DOHH2 (cell line): ENCODE data around the gene PRMT3.

Source experiments
- EZH2phosphoT487 ChIP-seq: fragments of 200-600 bp; sonication (generic); IDR thresholded peaks from 2 replicates; pipeline ENCODE4 v1.6.1; 2017; ENCODE audit warnings: borderline replicate concordance, mild to moderate bottlenecking, antibody characterized with exemption, low read length, moderate library complexity, mixed read lengths
- TF ChIP-seq, protein P1 (sequence below): fragments of 200-600 bp; sonication (generic); IDR thresholded peaks from one replicate; pipeline ENCODE4 v1.5.1; 2014; ENCODE audit warnings: antibody characterized with exemption, mild to moderate bottlenecking, low read depth, low read length; ENCODE audit not compliant: poor library complexity, severe bottlenecking

DNA sequence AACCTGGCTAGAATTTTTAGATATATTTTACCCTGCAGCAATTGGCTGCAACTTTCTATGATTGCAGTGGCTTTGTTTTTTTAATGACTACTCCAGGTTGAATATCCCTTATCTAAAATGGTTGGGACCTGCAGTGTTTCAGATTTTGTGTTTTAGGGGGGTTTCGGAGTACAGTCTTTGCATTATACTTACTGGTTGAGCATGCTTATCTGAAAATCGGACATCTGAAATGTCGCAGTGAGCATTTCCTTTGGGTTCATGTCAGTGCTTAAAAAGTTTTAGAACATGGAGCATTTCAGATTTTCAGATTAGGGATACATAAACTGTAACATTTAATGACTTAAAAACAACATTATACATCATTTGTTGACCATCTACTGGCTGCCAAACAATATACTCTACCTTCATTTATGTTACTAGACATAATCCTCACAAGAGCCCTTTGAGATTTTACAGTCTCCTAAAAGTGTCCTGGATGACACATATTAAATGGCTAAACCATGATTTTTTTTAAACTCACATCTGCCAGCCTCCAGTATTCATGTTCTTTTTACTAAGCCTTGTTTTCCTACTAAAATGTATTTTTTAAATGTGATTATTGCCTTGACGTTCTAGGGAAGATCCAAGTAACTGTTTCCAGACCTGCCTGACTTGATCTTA is 66.3 kb downstream of the PRMT3 start:
- TF ChIP-seq, protein P1, sequence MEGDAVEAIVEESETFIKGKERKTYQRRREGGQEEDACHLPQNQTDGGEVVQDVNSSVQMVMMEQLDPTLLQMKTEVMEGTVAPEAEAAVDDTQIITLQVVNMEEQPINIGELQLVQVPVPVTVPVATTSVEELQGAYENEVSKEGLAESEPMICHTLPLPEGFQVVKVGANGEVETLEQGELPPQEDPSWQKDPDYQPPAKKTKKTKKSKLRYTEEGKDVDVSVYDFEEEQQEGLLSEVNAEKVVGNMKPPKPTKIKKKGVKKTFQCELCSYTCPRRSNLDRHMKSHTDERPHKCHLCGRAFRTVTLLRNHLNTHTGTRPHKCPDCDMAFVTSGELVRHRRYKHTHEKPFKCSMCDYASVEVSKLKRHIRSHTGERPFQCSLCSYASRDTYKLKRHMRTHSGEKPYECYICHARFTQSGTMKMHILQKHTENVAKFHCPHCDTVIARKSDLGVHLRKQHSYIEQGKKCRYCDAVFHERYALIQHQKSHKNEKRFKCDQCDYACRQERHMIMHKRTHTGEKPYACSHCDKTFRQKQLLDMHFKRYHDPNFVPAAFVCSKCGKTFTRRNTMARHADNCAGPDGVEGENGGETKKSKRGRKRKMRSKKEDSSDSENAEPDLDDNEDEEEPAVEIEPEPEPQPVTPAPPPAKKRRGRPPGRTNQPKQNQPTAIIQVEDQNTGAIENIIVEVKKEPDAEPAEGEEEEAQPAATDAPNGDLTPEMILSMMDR = no peak
- no peak for TF ChIP-seq EZH2phosphoT487
